HL-60/S4 treated with retinoic acid at 250 ng/mL for 4 days and 3 days (cell line): ENCODE data around the gene RRAS.

Experiments used
- in situ Hi-C: fragments of 300-500 bp; cut with MboI; formaldehyde crosslinking; loops from 2 replicates; pipeline ENCODE4 v1.7.0; 2022; ENCODE audit warnings: low sequenced_read_pairs

RRAS gene

DNA sequence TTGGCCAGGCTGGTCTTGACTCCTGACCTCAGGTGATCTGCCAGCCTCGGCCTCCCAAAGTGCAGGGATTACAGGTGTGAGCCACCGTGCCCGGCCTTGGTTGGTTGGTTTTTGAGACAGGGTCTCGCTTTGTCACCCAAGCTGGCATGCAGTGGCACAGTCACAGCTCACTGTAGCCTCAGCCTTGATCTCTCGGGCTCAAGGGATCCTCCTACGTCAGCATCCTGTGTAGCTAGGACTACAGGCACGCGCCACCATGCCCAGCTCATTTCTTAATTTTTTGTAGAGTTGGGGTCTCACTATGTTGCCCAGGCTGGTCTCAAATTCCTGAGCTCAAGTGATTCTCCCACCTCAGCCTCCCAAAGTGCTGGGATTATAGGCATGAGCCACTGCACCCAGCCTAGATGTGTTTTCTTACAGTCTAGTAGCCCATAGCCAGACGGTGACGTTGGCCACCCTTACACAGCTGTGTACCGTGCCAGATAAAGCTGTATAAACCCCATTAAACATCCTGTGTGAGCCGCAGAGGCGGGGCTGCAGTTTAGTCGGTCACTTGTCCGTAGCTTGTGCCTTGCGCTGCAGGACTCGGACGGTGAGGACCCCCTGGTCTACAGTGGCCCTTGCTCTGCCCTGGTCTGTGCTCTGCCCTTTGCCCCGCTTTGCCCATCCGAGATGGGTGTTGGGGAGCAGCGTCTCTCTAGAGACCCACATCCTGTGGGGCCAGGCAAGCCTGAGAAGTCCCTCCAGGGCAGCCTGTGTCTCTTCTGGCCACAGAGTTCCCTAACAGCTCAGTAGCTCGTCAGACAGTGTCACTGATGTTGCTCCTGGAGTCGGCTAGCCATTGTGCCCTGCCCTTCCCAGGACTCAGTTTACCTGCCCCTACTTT is 15.9 kb upstream of the RRAS start:
- in situ Hi-C loops = no loop called here

DNA sequence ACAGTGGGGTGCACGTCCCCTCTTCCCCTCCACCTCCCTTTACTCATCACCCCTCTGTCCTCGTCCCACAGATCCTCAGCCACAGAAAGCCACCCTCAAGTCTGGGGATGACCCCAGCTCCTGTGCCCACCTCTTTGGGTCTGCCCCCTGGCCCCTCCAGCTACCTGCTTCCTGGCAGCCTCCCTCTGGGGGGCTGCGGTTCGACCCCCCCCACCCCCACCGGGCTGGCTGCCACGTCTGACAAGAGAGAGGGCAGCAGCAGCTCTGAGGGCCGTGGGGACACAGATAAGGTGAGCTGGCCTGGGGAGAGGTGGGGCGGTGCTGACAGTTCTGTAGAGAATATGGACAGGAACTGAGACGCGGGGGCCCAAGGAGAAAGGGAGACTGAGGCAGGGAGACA is 14.6 kb upstream of the RRAS start:
- in situ Hi-C loops = no loop called here

DNA sequence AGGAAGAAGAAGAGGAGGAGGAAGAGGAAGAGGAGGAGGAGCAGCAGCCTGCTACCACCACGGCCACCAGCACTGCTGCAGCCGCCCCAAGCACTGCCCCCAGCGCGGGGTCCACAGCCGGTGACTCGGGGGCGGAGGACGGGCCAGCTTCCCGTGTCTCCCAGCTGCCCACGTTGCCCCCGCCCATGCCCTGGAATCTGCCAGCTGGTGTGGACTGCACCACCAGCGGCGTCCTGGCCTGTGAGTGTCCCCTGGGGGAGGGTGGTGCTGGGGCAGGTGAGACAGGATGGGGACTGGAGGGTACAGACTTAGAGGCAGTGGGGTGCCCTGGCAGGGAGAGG is 13.5 kb upstream of the RRAS start:
- in situ Hi-C loops = no loop called here

DNA sequence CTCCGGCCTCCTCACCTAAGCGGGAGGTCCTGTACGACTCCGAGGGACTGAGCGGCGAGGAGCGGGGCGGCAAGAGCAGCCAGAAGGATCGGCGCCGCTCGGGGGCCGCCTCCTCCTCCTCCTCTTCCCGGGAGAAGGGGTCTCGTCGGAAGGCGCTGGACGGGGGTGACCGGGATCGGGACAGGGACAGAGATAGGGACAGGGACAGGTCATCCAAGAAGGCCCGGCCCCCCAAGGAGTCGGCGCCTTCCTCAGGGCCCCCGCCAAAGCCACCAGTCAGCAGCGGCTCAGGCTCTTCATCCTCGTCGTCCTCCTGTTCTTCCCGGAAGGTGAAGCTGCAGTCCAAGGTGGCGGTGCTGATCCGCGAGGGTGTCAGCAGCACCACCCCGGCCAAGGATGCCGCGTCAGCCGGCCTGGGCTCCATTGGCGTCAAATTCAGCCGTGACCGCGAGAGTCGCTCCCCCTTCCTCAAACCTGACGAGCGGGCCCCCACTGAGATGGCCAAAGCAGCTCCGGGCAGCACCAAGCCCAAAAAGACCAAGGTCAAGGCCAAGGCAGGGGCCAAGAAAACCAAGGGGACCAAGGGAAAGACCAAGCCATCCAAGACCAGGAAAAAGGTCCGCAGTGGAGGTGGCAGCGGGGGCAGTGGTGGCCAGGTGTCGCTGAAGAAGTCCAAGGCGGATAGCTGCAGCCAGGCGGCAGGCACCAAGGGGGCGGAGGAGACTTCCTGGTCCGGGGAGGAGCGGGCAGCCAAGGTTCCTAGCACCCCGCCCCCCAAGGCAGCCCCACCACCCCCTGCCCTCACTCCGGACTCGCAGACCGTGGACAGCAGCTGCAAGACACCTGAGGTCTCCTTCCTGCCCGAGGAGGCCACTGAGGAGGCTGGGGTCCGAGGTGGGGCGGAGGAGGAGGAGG is 12.9 kb upstream of the RRAS start:
- in situ Hi-C loops = no loop called here

DNA sequence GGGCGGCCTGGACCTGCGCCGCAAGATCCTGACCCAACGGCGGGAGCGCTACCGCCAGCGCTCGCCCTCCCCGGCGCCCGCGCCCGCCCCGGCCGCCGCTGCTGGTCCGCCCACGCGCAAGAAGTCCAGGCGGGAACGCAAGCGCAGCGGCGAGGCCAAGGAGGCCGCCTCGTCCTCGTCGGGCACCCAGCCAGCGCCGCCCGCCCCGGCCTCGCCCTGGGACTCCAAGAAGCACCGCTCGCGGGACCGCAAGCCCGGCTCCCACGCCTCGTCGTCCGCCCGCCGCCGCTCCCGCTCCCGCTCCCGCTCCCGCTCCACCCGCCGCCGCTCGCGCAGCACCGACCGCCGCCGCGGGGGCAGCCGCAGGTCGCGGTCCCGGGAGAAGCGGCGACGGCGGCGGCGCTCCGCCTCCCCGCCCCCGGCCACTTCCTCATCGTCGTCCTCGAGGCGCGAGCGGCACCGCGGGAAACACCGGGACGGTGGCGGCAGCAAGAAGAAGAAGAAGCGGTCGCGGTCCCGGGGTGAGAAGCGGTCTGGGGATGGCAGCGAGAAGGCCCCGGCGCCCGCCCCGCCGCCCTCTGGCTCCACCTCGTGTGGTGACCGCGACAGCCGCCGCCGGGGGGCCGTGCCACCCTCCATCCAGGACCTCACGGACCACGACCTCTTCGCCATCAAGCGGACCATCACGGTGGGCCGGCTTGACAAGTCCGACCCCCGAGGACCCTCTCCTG is 12.0 kb upstream of the RRAS start:
- in situ Hi-C loops = no loop called here

DNA sequence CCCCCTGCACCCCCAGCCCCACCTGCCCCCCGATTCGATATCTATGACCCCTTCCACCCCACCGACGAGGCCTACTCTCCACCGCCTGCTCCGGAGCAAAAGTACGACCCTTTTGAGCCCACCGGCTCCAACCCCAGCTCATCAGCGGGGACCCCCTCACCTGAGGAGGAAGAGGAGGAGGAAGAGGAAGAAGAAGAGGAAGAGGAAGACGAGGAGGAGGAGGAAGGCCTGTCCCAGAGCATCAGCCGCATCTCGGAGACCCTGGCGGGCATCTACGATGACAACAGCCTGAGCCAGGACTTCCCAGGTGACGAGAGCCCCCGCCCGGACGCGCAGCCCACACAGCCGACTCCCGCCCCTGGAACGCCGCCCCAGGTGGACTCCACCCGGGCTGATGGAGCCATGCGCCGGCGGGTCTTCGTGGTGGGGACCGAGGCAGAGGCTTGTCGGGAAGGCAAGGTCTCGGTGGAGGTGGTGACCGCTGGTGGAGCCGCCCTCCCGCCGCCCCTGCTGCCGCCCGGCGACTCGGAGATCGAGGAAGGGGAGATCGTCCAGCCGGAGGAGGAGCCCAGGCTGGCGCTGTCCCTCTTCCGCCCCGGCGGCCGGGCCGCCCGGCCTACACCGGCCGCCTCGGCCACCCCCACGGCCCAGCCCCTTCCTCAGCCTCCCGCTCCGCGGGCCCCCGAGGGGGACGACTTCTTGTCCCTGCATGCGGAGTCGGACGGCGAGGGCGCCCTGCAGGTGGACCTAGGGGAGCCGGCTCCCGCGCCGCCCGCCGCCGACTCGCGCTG is 11.3 kb upstream of the RRAS start:
- in situ Hi-C loops = no loop called here

DNA sequence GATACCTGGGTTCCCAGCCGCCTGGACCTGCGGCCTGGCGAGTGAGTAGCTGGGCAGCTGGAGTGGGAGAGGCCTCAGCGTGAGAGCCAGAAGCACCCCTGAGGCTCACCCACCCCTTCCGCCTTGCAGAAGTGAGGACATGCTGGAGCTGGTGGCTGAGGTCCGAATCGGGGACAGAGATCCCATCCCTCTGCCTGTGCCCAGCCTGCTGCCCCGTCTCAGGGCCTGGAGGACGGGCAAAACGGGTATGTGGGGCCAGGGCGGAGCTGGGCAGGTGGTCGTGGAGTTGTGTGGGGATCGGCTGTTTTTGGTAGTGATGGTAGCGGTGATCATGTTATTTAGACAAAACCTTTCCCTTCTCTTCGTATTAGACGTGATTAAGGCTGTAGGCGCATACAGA is 6.6 kb upstream of the RRAS start:
- in situ Hi-C loops = no loop called here

DNA sequence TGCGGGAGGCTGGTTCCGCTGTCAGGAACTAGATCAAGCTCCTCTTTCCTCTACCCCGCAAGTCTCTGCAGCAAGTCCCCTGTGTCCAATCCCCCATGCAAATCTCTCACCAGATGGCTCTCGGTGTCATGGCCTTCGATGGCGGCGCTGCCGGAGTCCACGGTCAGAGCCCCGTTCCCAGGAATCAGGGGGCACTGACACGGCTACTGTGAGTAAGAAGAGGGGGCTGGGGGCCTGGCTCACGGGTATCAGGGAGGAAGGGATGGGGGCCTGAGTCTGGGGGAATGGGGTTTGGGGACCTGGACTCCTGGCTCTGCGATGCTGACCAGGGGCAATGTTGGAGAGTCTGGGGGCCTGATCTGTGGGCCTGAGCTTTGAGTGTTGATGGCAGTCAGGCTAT is 6.1 kb upstream of the RRAS start:
- in situ Hi-C loops = no loop called here

DNA sequence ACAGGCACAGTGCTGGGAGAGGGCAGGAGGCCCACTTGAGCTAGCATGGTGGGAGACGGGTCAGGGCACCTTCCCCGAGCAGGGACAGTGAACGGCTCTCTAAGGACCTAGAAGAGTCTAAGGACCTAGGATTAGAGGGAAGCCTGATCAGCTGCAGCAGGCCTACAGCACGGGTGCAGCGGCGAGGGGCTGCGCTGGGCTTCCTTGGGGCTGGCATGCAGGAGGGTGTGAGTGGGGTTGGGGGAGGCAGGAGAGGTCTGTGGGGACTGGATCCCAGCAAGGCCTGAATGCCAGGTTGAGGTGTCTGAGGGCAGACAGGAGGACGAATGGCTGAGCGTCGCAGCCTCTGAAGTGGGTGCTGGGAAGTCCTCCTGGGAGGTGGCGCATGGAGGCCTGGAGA is 5.6 kb upstream of the RRAS start:
- in situ Hi-C loops = no loop called here

DNA sequence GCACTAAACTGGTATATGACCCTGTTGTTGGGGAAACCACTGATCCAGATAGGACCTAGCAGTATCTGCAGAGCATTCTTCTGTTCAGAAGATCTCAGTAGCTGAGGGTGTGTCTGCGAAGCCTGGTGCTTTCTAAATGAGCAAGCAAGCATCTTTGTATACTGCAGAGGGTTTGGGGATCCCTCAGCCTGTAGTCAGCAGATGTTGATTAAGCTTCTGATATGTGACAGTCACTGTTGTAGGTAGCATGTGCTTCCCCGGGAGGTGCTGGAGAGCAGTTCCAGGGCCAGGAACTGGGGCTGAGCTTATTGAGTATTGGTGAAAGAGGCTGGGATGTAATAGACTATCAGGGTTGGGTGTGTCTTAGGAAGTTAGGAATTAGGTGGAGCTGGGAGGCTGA is 3.5 kb upstream of the RRAS start:
- in situ Hi-C loops = no loop called here

DNA sequence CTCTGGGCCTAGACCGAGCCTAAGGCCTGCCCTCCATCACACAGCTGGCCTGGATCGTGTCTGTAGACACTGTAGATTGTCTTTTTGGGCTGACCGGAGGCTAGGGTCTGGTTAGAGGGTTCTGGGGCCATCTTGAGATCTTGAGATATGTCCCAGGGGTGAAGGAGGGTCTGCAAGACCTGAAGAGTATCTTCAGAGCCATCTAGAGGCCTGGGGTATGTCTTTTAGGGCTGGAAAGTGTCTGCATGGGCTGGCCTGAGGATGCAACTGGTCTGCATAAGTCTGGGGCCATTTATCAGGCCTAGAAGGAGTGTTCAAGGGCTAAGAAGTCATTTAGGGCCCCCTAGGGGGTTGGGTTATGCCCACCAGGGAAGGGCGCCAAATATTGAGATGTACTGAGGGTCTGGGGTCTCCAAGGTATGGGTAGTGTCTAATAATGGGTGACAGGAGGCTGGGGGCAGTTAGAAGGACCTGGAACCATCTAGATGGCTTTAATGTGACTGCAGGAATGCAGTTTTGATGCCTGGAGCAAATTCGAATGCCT is 2.6 kb upstream of the RRAS start:
- in situ Hi-C loops = no loop called here

DNA sequence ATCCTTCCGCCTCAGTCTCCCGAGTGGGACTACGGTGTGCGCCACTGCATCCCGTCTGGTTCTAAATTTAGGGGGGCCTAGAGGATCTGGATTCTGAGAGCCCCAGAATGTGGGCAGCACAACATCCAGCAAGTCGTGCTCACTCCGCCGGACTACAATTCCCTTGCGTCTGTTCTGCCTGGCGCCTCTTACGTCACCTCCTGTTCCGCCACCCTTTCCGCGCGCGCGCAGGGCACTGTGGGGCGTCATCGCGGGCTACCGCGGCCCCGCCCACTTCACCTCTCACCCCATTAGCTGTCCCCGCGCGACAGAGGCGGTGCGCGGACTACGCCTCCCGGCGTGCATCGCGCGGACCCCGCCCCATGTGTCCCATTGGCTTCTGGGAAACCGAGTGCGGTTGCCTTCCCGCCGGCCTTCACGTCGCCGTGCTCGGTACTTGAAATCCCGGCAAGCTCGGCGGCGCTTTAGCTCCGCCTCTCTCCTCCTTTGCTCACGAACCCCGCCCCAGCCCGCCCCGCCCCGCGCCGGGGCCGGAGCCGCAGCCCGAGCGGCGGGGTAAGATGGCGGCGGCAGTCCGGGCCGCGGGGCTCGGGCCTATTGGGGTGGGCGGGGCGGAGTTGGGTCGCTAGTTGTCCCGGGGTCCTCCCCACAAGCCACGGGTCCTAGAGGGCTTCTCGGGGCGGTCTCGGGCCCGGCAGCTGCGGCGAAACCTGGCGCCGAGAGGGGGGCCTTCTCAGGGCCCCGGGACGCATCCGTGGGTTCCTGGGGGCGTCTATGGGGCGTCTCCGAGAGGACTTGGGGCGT is 1.9 kb upstream of the RRAS start, which contains the start of gene SCAF1:
SCAF1 (plus strand) TSS at position 522 of the 804 bp plus-strand sequence. CDS start 2,818 bp downstream, outside the sequence.
- in situ Hi-C loops = no loop called here

DNA sequence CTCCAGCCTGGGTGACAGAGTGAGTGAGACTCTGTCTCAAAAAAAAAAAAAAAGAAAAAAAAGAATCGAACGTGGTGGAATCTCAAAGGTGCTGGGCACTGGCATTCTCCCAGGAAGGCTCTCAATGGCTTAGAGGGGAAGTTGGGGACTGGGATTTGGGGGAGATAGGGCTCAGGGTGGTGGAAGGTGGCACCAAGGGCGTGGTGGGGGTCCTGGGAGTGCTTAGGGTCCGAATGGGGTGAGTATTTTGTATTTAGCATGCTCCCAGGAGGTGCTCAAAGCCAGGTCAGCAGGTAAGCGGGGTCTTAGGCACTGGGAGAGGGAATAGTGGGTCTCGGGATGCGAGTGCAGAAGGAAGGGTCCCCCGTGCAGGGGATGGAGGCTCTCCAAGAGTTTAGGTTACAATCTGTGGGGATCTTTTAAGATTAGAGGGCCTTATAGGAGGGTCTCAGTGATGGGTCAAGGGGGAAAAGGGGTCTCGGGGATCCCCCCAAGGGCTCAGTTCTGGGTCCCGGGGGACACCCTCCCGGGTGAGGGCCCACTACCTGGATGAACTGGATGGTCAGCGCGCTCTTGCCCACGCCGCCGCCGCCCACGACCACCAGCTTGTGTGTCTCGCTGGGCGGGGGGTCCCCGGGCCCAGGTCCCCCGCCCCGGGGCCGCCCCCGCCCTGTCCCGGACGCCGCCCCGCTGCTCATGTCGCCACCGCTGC is 386 bp downstream of the RRAS start:
- in situ Hi-C loops = no loop called here

DNA sequence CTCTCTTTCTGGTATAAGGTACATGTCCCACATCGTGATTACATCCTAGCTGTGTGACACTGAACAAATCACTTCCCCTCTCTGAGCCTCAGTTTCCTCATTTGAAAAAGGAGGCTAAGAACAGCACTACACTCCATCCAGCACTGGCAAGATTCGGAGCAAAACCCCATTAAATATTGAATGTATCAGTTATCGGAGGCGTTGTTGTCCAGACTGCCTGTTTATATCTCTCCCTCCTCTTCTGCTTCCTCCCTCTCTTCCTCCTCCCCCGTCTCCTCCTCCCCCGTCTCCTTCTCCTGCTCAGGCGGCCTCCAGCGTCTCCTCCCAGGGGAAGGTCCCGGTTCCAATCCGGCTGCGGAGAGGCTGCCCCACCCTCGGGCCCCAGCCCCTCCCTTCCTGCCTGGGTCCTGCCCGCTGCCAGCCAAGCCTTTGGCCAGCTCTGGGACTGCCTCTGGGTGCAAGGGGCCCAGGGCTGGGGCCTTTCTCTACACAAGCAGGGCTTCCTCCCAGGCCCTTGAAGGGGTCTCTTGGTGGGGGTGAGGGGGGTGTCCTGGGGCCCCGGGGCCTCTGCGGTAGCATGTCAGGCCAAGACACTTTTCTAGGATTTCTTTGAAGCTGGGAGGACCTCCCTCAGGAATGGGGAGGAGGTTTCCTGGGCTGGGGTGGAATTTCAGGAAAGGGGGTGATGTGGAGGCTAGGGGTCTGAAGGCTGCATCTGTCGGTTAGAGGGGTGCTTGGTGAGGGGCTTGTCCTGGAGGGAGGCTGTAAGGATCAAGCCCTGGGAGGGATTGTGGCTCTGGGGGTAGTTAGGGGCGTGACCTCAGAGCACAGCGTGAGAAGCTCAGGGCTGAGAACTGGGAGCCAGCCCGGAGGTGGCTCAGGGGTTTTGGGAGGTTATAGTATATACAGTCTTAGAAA is 1.9 kb downstream of the RRAS start:
- in situ Hi-C loops = no loop called here

DNA sequence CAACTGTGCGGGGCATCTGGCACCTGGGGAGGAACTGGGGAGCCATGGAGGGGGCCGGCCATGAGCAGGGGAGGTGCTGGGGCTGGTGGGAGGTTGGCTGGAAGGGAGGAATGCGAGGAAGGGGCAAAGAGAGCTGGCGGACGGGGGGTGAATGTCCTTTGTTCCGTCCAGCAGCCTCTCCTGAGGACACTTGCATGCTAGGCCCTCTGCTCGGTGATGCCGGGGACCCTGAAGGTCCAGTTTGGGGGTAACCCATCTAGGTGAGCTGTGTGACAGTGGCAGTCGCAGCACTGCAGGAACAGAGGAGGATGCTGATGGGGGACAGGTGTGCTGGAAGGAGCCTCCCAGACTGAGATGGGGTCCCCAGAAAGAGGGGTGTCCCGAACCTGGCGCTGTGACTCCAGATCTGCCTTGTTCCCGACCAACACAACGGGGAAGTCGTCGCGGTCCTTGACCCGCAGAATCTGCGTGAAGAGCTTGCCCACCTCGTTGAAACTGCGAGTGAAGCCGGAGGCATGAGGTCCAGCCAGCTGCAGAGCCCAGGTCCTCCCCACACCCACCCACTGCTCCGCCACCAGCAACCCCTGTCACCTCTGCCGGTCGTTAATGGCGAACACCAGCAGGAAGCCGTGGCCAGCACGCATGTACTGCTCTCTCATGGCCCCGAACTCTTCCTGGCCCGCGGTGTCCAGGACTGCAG is 3.6 kb downstream of the RRAS start:
- in situ Hi-C loops = no loop called here

DNA sequence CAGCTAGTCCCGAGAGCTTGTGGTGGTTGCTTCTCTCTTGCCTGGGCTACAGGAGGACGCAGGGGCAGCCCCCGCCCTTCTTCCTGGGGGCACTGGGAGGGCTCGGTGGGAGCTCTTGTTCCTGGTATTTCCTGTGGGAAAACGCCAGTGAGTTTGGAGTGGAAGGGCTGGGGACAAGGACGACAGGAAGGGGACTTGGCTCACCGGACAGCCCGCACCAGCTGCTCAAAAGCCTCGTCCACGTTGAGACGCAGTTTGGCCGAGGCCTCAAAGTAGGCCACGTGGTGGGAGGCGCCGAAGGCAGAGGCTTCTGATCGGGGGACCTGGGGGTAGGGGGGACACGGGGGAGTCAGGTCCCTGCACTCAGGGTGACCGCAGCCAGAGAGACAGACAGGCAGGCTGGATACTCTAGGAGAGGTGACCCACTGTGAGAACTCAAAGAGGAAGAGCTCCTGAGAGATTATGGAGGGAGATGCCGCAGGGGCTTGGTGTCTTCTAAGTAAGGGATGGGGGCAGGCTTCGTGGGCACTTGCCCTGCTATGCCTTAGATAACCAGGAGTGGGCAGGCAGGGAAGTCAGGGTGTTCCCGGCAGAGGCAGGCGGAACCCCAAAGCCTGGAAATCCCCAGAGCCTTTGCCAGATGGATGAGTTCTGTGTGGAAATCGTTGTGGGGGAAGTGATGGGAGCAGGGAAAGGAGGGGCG is 4.3 kb downstream of the RRAS start:
- in situ Hi-C loops = no loop called here
